ENCODE results near the gene MAGEF1.

The MAGEF1 gene

GRCh38 chr3:184713521-184713920 is 1.7 kb upstream of the MAGEF1 start:
- H3K36me3 ChIP-seq, result peaks cover 18% of the 10 kb centered on the region
- TF ChIP-seq CTCF (IDR thresholded peaks at IDR 0.05; ENCODE audit: low read depth, low read length), result no peak
- H3K27me3 ChIP-seq (ENCODE audit: insufficient read depth, low read depth, severe bottlenecking), result no peaks in the 10 kb centered on the region
- no peak overlapping the region for H3K27ac ChIP-seq
- no peaks in the 10 kb centered on the region for H3K9me3 ChIP-seq (ENCODE audit: severe bottlenecking)
- no peak for DNase-seq
- no peak overlapping the region for H3K4me3 ChIP-seq (ENCODE audit: low read depth, low read length)

DNA sequence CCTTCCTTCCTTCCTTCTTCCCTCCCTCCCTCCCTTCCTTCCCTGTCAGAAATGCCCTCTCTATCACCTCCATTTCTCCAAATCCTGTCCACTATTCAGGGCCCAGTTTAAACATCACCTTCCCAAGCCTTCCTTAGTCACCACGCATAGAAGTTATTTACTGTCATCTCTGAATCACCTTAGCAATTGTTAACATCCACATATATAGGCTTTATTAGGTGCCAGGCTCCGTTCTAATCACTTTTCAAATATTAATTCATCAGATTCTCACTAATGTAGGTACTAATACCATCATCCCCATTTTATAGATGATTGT is 1.1 kb upstream of the MAGEF1 start:
- TF ChIP-seq CTCF (IDR thresholded peaks at IDR 0.05; ENCODE audit: low read depth, low read length), result no peak
- H3K9me3 ChIP-seq (ENCODE audit: severe bottlenecking), result no peaks in the 10 kb centered on the region
- no peaks in the 10 kb centered on the region for H3K27me3 ChIP-seq (ENCODE audit: insufficient read depth, low read depth, severe bottlenecking)
- H3K27ac ChIP-seq, result no peak overlapping the region
- H3K36me3 ChIP-seq, result peaks cover 22% of the 10 kb centered on the region
- H3K4me3 ChIP-seq (ENCODE audit: low read depth, low read length), result no peak overlapping the region
- no peak for DNase-seq

DNA sequence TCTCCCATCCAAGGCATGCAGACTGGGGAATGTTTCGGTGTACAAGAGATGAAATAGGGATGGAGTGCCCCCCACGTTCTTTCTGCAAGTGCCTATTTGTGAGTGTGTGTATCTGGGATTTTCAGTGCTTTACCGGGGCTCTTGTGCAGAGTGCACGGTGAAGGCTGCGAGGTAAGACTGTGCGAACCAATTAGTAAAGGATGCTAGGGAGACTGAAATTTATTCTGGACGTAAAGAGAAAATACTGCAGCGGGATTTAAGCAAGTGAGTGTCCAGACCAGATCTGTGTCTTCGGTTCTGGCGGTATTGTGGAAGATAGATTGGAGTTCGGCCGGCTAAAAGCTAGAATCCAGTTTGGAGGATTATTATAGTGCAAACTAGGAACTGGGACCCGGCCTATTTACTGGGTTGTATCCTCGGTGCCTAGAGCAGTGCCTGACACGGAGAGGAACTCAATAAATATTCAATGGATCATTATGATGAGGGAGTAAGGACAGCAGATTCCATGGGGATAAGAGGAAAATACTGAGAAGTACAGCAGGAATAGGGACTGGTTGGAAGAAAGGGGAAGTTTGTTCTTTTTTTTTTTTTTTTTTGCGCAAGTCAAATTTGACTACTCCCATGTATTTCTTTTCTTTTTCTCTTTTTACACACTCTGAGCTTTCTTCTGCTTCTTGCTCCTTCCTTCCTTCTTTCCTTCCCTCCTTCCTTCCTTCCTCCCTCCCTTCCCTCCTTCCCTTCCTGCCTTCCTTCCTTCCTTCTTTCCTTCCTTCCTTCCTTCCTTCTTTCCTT is 580 bp upstream of the MAGEF1 start:
- H3K27ac ChIP-seq, result no peak overlapping the region
- TF ChIP-seq CTCF (IDR thresholded peaks at IDR 0.05; ENCODE audit: low read depth, low read length), result no peak
- no peak for DNase-seq
- H3K9me3 ChIP-seq (ENCODE audit: severe bottlenecking), result no peaks in the 10 kb centered on the region
- no peaks in the 10 kb centered on the region for H3K27me3 ChIP-seq (ENCODE audit: insufficient read depth, low read depth, severe bottlenecking)
- peaks cover 25% of the 10 kb centered on the region for H3K36me3 ChIP-seq
- H3K4me3 ChIP-seq (ENCODE audit: low read depth, low read length), result peak overlapping the region; percentile 87

- Histone ChIP-seq H3K4me3 (ENCODE audit: low read depth, low read length) (peak overlapping the region; percentile 87), H3K36me3 (peaks cover 28% of the 10 kb centered on the region), H3K9me3 (ENCODE audit: severe bottlenecking) (peaks cover 4% of the 10 kb centered on the region), H3K27me3 (ENCODE audit: insufficient read depth, low read depth, severe bottlenecking) (no peaks in the 10 kb centered on the region), H3K27ac (peak overlapping the region; percentile 98)
- TF ChIP-seq CTCF (IDR thresholded peaks at IDR 0.05; ENCODE audit: low read depth, low read length), result no peak
- no peak for DNase-seq
These were observed 883 bp downstream of the MAGEF1 start for GRCh38 chr3:184710870-184711492.

GRCh38 chr3:184703657-184704056 is 8.2 kb downstream of the MAGEF1 start:
- no peak for DNase-seq
- no peaks in the 10 kb centered on the region for H3K27me3 ChIP-seq (ENCODE audit: insufficient read depth, low read depth, severe bottlenecking)
- peaks cover 4% of the 10 kb centered on the region for H3K9me3 ChIP-seq (ENCODE audit: severe bottlenecking)
- no peak overlapping the region for H3K27ac ChIP-seq
- H3K4me3 ChIP-seq (ENCODE audit: low read depth, low read length), result no peak overlapping the region
- no peak for TF ChIP-seq CTCF (IDR thresholded peaks at IDR 0.05; ENCODE audit: low read depth, low read length)
- peaks cover 10% of the 10 kb centered on the region for H3K36me3 ChIP-seq
